Endodermal cell (in vitro differentiated cells): ENCODE results near the gene KRTAP10-8. TPM values are rescaled to one million over a fixed set of nuclear protein-coding genes. Genes with fewer than 3 reads are reported as not detected.

Source experiments
- DNase-seq: peaks from one replicate; pipeline ENCODE4 v3.0.0-alpha.2; 2017
- H3K27ac ChIP-seq: 2 replicates; pipeline ENCODE4 v1.5.1; 2013; ENCODE audit warnings: mild to moderate bottlenecking, low read depth, low read length, moderate library complexity
- H3K27me3 ChIP-seq: 2 replicates; pipeline ENCODE4 v1.6.1; 2013; ENCODE audit warnings: mild to moderate bottlenecking, low read length, moderate library complexity; ENCODE audit not compliant: insufficient read depth, control insufficient read depth, poor library complexity, severe bottlenecking
- H3K36me3 ChIP-seq: 2 replicates; pipeline ENCODE4 v1.7.0; 2013; ENCODE audit warnings: mild to moderate bottlenecking, low read length, moderate library complexity; ENCODE audit not compliant: control insufficient read depth, insufficient read depth
- H3K4me1 ChIP-seq: one replicate; pipeline ENCODE4 v1.7.0; 2013; ENCODE audit warnings: low read length; ENCODE audit not compliant: control insufficient read depth, insufficient read depth
- H3K4me3 ChIP-seq: 2 replicates; pipeline ENCODE4 v1.5.1; 2013; ENCODE audit warnings: mild to moderate bottlenecking, low read length, moderate library complexity
- H3K9ac ChIP-seq: 2 replicates; pipeline ENCODE4 v1.6.1; 2013; ENCODE audit warnings: mild to moderate bottlenecking, low read length, moderate library complexity; ENCODE audit not compliant: poor library complexity, severe bottlenecking; ENCODE audit errors: extremely low read depth
- H3K9me3 ChIP-seq: 2 replicates; pipeline ENCODE4 v1.6.1; 2013; ENCODE audit warnings: mild to moderate bottlenecking, low read length, moderate library complexity; ENCODE audit not compliant: control insufficient read depth
- H3K27ac Mint-ChIP-seq: 2 replicates; pipeline ENCODE4 v1.8.0; 2020; ENCODE audit warnings: mixed read lengths
- H3K27me3 Mint-ChIP-seq: 2 replicates; pipeline ENCODE4 v1.8.0; 2021; ENCODE audit warnings: mild to moderate bottlenecking, mixed read lengths; ENCODE audit not compliant: insufficient read depth
- H3K36me3 Mint-ChIP-seq: 2 replicates; pipeline ENCODE4 v1.8.0; 2020; ENCODE audit warnings: low read depth, mixed read lengths
- H3K4me1 Mint-ChIP-seq: 2 replicates; pipeline ENCODE4 v1.8.0; 2020; ENCODE audit warnings: mixed read lengths
- H3K4me3 Mint-ChIP-seq: 2 replicates; pipeline ENCODE4 v1.8.0; 2020; ENCODE audit warnings: mild to moderate bottlenecking, moderate library complexity, mixed read lengths
- H3K9me3 Mint-ChIP-seq: 2 replicates; pipeline ENCODE4 v1.8.0; 2020; ENCODE audit warnings: mild to moderate bottlenecking, mixed read lengths
- WGBS, 2 experiments: methylation state at CpG; one replicate each; pipeline versions ENCODE4 v1.1.5 to v1.1.7; 2013; ENCODE audit warnings: missing lambda C conversion rate in 2 of 2, mixed read lengths in 1 of 2; ENCODE audit not compliant: insufficient coverage in 1 of 2, insufficient read length in 1 of 2; 5-methylcytosine and 5-hydroxymethylcytosine counted together
- total RNA-seq, 2 donors: library from RNA; stranded (reverse); fragmentation: NEBNext Ultra II Directional in 1 of 2; extraction: Animal tissue kit (Norgen Biotek cat#: 25700) in 1 of 2; gene quantifications; 2 replicates in 1 of 2; 3 replicates in 1 of 2; pipeline ENCODE4 v1.2.1, GENCODE V29; 2021
- TF ChIP-seq, protein P1 (sequence below): fragments of 200-600 bp; sonication (generic); conservative IDR thresholded peaks from 2 replicates; pipeline ENCODE4 v1.5.0; 2021; ENCODE audit warnings: antibody characterized with exemption, mild to moderate bottlenecking

The KRTAP10-8 gene
- total RNA-seq, 2 donors from 2014 or later = not detected

DNA sequence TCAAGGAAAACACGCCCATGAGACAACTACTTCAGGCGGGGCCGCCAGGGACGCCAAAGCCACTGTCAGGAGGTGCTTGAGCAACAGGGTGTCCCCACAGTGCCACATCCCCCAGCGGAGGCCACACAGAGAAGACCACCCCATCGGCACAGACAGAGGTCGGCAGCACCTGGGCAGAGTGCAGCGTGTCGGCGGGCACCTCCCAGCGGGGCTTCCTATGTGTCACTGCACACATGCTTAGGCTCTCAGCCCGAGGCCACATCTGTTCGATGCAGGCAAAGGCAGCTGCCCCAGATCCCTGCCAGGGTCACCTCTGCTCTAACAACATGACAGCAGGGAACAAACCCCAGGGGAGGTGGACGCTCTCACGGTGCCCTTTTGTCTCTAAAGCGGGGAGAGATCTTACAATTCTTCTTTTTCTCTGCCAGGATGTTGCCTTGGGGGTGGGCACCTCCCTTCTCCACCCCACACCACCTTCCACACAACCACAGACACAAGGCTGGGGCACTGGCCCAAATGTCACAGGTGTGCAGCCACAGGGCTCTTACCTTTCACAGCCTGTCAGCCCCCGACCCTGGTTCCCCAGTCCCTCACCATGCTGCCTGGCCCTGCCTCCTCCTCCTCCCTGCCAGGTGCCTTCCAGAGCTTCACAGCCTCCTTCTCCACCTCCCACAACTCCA is 4.2 kb downstream of the KRTAP10-8 start:
- no peaks in the 10 kb centered on the region for H3K36me3 Mint-ChIP-seq
- peaks cover 2% of the 10 kb centered on the region for H3K27me3 Mint-ChIP-seq
- Histone ChIP-seq H3K27ac (no peak overlapping the region), H3K4me3 (no peak overlapping the region), H3K27me3 (no peaks in the 10 kb centered on the region), H3K9me3 (peaks cover 28% of the 10 kb centered on the region), H3K9ac (no peak overlapping the region), H3K36me3 (no peaks in the 10 kb centered on the region), H3K4me1 (no peaks in the 10 kb centered on the region)
- no peak overlapping the region for H3K4me3 Mint-ChIP-seq
- TF ChIP-seq, protein P1, sequence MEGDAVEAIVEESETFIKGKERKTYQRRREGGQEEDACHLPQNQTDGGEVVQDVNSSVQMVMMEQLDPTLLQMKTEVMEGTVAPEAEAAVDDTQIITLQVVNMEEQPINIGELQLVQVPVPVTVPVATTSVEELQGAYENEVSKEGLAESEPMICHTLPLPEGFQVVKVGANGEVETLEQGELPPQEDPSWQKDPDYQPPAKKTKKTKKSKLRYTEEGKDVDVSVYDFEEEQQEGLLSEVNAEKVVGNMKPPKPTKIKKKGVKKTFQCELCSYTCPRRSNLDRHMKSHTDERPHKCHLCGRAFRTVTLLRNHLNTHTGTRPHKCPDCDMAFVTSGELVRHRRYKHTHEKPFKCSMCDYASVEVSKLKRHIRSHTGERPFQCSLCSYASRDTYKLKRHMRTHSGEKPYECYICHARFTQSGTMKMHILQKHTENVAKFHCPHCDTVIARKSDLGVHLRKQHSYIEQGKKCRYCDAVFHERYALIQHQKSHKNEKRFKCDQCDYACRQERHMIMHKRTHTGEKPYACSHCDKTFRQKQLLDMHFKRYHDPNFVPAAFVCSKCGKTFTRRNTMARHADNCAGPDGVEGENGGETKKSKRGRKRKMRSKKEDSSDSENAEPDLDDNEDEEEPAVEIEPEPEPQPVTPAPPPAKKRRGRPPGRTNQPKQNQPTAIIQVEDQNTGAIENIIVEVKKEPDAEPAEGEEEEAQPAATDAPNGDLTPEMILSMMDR = no peak
- 86 to 95% methylated on average over 9 to 17 of the region's 17 CpGs for WGBS, 2 experiments
- peaks cover 4% of the 10 kb centered on the region for H3K4me1 Mint-ChIP-seq
- DNase-seq = no peak
- no peak overlapping the region for H3K27ac Mint-ChIP-seq
- H3K9me3 Mint-ChIP-seq = peaks cover 36% of the 10 kb centered on the region

DNA sequence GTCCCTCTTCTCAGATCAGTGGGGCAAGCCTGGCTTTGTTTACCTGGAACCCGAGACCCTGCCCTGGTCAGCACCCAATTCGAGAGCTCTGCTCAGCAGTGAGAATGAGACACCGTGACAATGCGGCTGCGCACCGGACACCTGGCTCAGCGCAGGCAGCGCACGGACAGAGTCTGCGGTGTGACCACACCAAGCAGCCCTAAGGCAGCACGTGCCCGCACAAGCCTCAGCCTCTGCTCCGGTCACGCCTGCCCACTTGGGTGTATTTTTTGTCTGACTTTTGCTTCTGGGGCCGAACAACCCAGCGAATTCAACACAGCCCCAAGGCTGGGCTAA is 4.7 kb downstream of the KRTAP10-8 start:
- Histone ChIP-seq H3K27ac (no peak overlapping the region), H3K4me3 (no peak overlapping the region), H3K36me3 (no peaks in the 10 kb centered on the region), H3K27me3 (no peaks in the 10 kb centered on the region), H3K9ac (no peak overlapping the region), H3K4me1 (no peaks in the 10 kb centered on the region), H3K9me3 (peaks cover 25% of the 10 kb centered on the region)
- Mint-ChIP-seq H3K4me1 (peaks cover 4% of the 10 kb centered on the region), H3K27ac (no peak overlapping the region), H3K36me3 (no peaks in the 10 kb centered on the region), H3K9me3 (peaks cover 31% of the 10 kb centered on the region), H3K27me3 (peaks cover 2% of the 10 kb centered on the region), H3K4me3 (no peak overlapping the region)
- WGBS, 2 experiments = 86 to 90% methylated on average over 16 of the region's 16 CpGs
- TF ChIP-seq, protein P1 = no peak
- DNase-seq = no peak

DNA sequence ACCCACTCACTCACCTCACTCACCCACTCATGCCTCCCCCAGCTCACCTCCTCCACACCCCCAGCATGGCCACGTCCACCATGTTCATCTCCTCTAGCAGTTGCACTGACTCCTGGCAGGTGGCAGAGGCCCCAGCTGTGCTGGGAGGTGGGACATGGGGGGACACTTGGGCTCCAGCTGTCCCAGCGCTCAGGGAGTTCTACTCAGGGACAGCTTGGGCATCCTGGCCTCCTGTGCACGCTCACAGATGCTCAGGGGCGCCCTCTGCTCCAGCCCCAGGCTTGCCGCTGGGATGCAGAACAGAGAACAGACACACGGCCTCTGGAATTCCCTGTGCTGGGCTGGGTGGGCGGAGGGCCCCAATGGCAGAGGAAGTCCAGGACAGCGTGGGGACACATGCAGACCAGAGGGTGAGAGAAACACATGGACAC is 5.2 kb downstream of the KRTAP10-8 start:
- Mint-ChIP-seq H3K36me3 (no peaks in the 10 kb centered on the region), H3K4me1 (peaks cover 4% of the 10 kb centered on the region), H3K4me3 (no peak overlapping the region), H3K27me3 (peaks cover 2% of the 10 kb centered on the region), H3K27ac (no peak overlapping the region), H3K9me3 (peaks cover 32% of the 10 kb centered on the region)
- H3K36me3 ChIP-seq = no peaks in the 10 kb centered on the region
- 77 to 79% methylated on average over 3 to 8 of the region's 8 CpGs for WGBS, 2 experiments
- TF ChIP-seq, protein P1 = no peak
- no peak overlapping the region for H3K9ac ChIP-seq
- no peak overlapping the region for H3K4me3 ChIP-seq
- peak; percentile 57 for DNase-seq
- no peaks in the 10 kb centered on the region for H3K4me1 ChIP-seq
- no peak overlapping the region for H3K27ac ChIP-seq
- H3K9me3 ChIP-seq = peaks cover 28% of the 10 kb centered on the region
- H3K27me3 ChIP-seq = no peaks in the 10 kb centered on the region
